GM21526 (cell line): Measurements from ENCODE around the gene LARP4B.
"Not testable (repeated sequence)": the region's sequence is repeated elsewhere in the genome, so short reads cannot be mapped to it uniquely, and the experiment has no call there.

Source experiments
- ATAC-seq: cut with Tn5 transposase; IDR thresholded peaks from one replicate; pipeline ENCODE4 v1.9.1; 2021; ENCODE audit warnings: moderate library complexity; ENCODE audit not compliant: unreplicated experiment, low FRiP score

Gene LARP4B

DNA sequence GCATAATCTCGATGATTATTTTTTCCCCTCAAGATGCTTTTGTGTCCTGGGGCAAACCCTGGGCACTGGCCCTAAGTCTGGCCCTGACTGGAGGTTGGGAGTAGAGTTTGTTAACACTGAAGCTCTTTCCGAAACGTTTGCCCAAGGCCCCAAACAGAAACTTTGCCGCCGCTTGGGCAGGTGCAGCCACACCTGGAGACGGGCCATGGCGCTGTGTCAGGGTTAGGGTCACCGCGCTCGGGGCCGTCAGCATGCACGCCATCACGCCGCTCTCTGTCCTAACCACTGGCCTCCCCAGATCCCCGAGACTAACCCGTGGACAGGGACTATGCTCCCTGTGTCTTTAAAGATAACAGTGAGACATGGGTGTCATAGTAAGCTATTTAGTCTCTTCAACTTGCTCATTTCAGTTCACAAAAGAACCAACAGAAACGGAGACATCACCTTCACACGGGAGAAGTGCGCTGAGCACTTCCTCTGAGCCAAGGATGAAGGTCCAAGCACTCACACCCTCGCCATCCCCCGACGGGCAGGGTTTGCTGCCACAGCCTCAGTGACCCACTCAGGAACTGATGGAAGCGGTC, 156.8 kb downstream of the LARP4B start:
- ATAC-seq, result no peak

DNA sequence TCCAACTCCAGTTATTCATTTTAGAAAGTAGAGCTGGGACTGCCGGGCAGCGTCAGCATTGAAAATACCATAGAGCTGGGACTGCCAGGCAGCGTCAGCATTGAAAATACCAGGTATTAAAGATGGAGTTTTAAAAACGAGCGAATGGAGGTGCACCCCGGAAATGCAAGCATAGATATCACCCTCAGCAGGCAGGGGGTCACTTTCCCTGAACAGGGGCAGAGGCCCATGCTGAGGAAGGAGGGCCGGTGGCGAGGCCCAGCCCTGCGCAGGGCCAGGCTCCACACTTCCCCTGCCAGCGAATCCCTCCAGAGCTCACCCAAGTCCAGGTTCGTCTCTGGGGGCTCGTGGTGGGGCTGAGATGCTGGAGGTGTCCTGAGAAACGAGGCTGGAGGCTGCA, 157.3 kb downstream of the LARP4B start:
- ATAC-seq, result no peak

DNA sequence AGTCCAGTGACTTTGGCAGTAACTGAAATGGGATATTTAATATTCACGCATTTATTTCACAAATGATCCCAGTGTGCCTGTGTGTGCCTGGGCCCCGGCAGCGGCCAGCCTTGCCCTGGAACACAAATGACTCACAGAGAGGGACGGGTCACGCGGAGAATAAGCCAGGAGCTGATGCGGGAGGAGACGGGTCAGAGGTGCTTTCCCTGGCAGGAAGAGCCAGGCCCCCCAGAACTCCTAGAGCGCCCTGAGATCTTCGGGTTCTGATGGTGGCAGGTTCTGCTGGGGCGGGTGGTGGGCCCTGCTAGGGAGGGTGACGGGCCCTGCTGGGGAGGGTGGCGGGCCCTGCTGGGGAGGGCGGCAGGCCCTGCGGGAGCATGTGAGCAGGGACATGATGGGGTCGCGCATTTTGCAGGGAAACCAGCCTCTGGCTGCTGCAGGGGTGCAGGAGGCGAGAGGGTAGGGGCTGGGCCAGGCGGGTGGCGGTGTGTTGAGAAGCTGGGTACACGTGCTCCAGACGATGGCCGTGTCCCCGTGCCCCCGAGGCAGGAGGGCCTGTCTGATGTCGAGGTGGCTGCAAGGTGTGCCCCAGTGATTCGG, 157.8 kb downstream of the LARP4B start:
- no peak for ATAC-seq

DNA sequence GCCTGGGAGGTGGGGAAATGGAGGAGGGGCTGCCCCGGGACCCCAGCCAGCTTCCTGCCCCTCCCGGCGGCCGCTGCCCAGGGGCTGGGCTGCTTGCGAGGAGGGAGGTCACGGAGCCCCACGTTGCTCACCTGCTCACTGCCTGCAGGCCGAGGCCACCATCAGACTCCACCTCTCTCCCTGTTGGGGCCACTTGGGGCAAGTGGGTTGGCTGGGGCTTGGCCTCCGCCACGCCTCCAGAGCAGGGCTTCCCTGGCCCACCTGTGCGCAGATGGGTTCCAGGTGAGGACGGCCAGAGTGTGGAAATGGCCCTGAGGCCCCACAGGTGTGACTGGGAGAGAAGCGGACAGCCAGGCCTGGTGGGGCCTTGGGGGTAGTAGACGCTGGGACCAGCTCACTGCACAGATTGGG, 159.3 kb downstream of the LARP4B start:
- no peak for ATAC-seq

DNA sequence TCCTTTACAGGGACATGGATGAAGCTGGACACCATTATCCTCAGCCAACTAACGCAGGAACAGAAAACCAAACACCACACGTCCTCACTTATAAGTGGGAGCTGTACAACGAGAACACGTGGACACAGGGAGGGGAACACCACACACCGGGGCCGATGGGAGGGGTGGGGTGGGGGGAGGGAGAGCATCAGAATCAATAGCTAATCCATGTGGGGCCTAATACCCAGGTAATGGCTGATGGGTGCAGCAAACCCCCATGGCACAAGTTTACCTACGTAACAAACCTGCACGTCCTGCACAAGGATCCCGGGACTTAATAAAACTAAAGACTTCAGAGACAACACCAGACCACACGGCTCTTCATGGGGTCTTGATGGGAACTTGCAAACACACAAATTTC, 159.9 kb downstream of the LARP4B start:
- no peak for ATAC-seq

DNA sequence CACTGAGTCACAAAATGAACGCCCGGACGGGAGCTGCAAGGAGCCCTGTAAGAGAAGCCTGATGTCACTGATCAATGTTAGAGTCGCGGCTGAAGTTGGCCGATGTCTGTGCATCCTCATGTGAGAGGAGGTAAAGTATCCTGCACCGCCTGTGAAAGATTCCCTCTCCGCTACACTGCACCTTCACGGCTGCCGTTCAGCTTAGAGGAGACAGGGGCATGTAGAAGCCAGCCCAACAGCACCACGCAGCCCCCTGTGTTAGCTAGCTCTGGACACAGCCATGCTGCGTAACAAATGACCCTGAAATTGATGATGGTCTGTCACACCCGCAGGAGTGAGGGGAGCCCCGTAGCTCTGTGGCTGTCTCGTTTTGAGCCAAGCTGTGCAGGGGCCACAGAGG, 160.5 kb downstream of the LARP4B start:
- no peak for ATAC-seq

DNA sequence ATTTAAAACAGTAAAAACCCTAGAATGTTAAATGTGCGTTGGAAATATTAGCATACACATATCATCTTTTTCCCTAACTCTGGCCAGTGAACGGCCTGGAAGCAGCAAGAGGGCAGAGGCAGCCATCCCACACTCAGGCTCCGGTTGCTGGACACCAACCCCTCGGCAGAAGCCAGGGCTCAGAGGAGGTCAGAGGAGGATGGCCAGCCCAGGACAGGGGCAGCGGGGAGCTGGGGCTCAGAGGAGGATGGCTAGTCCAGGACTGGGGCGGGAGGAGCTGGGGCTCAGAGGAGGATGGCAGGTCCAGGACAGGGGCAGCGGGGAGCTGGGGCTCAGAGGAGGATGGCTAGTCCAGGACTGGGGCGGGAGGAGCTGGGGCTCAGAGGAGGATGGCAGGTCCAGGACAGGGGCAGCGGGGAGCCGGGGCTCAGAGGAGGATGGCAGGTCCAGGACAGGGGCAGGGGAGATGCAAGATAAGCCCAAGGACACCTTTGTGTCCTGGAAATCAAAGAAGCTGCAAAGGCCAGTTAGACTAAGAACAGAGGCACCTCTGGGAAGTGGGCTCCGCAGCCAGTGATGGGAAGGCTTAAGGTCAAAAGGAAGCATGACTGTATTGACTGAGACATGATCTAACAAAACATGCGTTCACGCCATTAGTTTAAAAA, 161.3 kb downstream of the LARP4B start:
- not testable (repeated sequence) for ATAC-seq

DNA sequence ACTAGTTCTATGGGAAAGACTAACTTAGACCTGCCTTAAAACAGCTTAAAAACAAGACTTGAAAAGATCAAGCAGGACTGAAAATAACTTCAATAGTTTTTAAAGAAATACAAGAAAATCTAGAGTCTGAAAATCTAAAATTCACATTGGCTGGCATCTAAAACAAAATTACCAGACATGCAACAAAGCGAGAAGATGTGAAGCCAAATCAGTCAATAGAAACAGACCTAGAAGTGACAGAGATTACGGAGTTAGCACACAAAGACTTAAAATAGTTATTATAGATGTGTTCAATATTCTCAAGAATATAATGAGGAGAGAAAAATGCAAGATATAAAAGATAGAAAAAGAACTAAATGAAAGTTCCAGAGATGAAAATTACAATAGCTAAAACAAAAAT, 163.7 kb downstream of the LARP4B start:
- no peak for ATAC-seq

DNA sequence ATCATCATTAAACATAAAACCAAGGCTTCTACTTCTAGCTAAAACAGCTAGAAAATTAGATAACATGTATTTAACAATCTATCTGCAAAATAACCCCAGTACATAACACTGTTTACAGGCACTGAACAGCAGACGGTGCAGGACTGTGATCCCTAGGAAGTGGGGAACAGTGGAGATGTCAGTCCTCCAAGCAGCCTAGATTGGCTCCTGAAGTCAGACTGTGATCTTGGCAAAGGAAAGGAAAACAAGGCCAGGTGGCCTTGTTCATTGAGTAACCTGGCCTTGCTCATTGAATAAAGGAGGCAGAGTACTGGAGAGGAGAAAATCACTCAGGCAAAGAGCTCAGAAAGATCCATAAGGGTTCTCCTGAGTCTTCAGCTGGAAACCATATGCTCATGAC, 164.3 kb downstream of the LARP4B start:
- ATAC-seq, result no peak

DNA sequence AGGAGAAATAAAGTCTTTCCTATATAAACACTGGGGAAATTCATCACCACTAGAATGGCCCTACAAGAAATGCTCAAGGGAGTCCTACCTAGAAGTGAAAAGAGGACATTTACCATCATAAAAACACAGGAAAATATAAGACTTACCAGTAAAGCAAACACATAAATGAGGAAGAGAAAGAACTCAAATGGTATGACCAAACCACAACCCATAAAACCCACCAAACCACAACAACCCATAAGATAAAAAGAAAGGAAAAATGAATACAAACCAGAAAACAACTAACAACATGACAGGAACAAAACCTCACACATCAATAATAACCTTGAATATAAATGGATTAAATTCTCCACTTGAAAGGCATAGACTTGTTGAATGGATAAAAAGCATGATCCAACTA, 170.1 kb downstream of the LARP4B start:
- no peak for ATAC-seq

DNA sequence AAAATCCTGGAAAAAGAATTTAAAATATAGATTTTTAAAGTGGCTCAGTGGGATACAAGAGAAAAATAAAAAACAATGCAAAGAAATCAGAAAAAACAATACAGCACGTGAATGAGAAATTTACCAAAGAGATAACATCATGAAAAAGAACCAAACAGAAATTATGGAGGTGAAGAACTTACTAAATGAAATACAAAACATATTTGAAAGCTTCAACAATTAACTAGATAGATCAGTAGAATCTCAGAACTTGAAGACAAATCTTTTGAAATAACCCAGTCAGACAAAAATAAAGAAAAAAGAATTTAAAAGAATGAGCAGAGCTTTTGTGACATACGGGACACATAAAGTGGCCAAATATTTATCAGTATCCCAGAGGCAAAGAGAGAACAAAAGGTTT, 170.9 kb downstream of the LARP4B start:
- ATAC-seq, result no peak

DNA sequence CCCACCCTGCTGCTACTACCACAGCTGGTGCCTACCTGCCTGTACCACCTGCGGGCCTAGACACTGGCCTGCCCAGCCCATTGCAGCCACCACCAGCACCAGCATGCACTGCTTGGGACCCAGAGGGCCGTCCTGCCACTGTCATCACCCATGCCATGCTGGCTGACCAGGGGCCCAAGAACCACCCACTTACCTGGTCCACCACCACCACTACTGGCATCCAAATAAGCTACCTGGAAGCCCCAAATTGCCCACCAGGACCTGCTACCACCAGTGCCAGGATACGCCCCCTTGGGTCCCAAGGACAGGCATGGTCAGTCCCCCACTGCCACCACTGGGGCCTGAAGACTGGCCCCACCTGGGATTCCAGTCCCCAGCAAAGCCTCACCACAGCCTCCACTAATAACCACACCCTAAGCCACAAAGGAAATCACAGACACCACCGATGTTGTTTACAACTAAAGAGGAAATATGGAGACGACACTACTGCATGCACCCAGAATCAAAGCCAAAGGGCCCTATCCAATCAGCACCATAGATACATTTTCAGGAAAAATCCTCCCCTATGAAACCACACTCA, 171.5 kb downstream of the LARP4B start:
- no peak for ATAC-seq
